ENCODE measurements around the gene SLC7A8. TPM values are rescaled to one million over a fixed set of nuclear protein-coding genes. Genes with fewer than 3 reads are reported as not detected.

SLC7A8 gene
- total and polyA plus RNA-seq, 2 donors (not counting 1 experiment from before 2014, with no cell fraction given), result 0.25 to 1.1 TPM

- H3K4me1 Mint-ChIP-seq, result no peaks in the 10 kb centered on the region
- H3K9me3 ChIP-seq (ENCODE audit: control extremely low read depth in 1 of 3, control insufficient read depth in 2 of 3, insufficient read depth in 1 of 3, low read length in 2 of 3), result no peaks in the 10 kb centered on the region
- H3K4me3 Mint-ChIP-seq, result no peak overlapping the region
- H3K27me3 Mint-ChIP-seq, result no peaks in the 10 kb centered on the region
- H2AFZ ChIP-seq (ENCODE audit: insufficient read depth, low read depth, low read length, poor library complexity, severe bottlenecking), result no peak overlapping the region
- ChIA-PET CTCF (no interaction called here), POLR2A (no interaction called here)
- H3K9me3 Mint-ChIP-seq (ENCODE audit: insufficient read depth), result no peaks in the 10 kb centered on the region
- H3K4me3 ChIP-seq (ENCODE audit: control extremely low read depth in 1 of 5, extremely low read depth in 1 of 5, insufficient read depth in 1 of 5, low read depth in 2 of 5, low read length in 4 of 5), result no peak overlapping the region
- no peak overlapping the region for H3K27ac ChIP-seq (ENCODE audit: low read length in 2 of 2)
- 100% methylated on average over 2 of the region's 2 CpGs for WGBS (ENCODE audit: insufficient coverage)
- intact Hi-C loops (cut with micrococcal nuclease), result no loop called here
- ATAC-seq (ENCODE audit: low read depth) (no peak), DNase-seq (no peak)
- H3K4me1 ChIP-seq (ENCODE audit: control insufficient read depth in 2 of 2, insufficient read depth in 2 of 2, low read length in 2 of 2), result no peaks in the 10 kb centered on the region
- no peaks in the 10 kb centered on the region for H3K36me3 ChIP-seq (replicated peaks in 1 of 2; ENCODE audit: control extremely low read depth in 1 of 2, control insufficient read depth in 1 of 2, extremely low read depth in 1 of 2, insufficient read depth in 2 of 2, low read length in 1 of 2)
- H3K9ac ChIP-seq (ENCODE audit: low read length), result no peak overlapping the region
- TF ChIP-seq, protein P1, sequence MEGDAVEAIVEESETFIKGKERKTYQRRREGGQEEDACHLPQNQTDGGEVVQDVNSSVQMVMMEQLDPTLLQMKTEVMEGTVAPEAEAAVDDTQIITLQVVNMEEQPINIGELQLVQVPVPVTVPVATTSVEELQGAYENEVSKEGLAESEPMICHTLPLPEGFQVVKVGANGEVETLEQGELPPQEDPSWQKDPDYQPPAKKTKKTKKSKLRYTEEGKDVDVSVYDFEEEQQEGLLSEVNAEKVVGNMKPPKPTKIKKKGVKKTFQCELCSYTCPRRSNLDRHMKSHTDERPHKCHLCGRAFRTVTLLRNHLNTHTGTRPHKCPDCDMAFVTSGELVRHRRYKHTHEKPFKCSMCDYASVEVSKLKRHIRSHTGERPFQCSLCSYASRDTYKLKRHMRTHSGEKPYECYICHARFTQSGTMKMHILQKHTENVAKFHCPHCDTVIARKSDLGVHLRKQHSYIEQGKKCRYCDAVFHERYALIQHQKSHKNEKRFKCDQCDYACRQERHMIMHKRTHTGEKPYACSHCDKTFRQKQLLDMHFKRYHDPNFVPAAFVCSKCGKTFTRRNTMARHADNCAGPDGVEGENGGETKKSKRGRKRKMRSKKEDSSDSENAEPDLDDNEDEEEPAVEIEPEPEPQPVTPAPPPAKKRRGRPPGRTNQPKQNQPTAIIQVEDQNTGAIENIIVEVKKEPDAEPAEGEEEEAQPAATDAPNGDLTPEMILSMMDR (IDR thresholded peaks at IDR 0.05), result no peak
- no peak for TF ChIP-seq EZH2 (IDR thresholded peaks at IDR 0.05; ENCODE audit: borderline replicate concordance, insufficient read depth, low read depth, low read length, poor library complexity, severe bottlenecking)
- no peaks in the 10 kb centered on the region for H3K27me3 ChIP-seq (replicated peaks in 1 of 4; ENCODE audit: control extremely low read depth in 1 of 4, control insufficient read depth in 3 of 4, insufficient read depth in 4 of 4, low read length in 3 of 4)
- H3K27ac Mint-ChIP-seq, result no peak overlapping the region
- no peaks in the 10 kb centered on the region for H4K20me1 ChIP-seq (ENCODE audit: control insufficient read depth, insufficient read depth, low read length, poor library complexity, severe bottlenecking)
- no peak overlapping the region for H3K4me2 ChIP-seq (replicated peaks; ENCODE audit: low read depth, low read length, poor library complexity, severe bottlenecking)
- no peaks in the 10 kb centered on the region for H3K79me2 ChIP-seq (ENCODE audit: control insufficient read depth, insufficient read depth, low read length)
Observed at GRCh38 chr14:23139874-23140273, 43.6 kb downstream of the SLC7A8 start.

DNA sequence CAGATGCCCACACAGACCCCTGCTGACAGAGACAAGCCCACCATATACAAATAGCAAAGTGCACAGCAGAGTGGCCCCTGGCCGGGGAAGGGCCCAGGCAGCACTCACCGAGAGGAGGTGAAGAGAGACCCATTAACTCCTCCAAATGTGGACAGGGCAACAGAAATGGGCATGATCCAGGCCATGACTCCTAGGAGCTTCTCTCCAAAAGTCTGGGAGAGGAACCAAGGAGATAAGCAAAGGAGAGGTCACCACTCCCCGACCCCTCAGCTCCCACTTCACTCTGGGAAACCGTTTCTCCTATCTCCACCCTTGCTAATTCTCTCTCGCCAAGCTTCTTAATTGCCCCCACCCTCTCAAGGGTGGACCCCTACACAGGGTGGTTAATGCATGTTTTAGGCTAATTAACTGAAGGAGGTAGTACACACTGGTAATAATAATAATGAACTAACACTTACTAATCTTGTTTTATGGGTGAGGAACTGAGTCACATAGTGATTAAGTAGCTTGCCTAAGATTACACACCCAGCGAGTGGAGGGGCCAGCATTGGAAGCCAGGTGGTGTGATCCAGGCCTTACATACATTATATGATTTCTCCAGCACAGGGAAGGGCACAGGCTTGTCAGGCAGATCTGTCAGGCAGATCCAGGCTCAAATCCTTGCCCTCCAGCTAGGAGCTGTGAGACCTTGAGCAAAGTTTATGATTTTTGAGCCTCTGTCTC, 45.5 kb downstream of the SLC7A8 start:
- Mint-ChIP-seq H3K27me3 (no peaks in the 10 kb centered on the region), H3K4me3 (no peak overlapping the region), H3K27ac (no peak overlapping the region), H3K4me1 (no peaks in the 10 kb centered on the region), H3K9me3 (ENCODE audit: insufficient read depth) (no peaks in the 10 kb centered on the region)
- Histone ChIP-seq H3K4me2 (replicated peaks; ENCODE audit: low read depth, low read length, poor library complexity, severe bottlenecking) (no peak overlapping the region), H3K4me1 (ENCODE audit: control insufficient read depth in 2 of 2, insufficient read depth in 2 of 2, low read length in 2 of 2) (no peaks in the 10 kb centered on the region), H3K9me3 (ENCODE audit: control extremely low read depth in 1 of 3, control insufficient read depth in 2 of 3, insufficient read depth in 1 of 3, low read length in 2 of 3) (no peaks in the 10 kb centered on the region), H3K79me2 (ENCODE audit: control insufficient read depth, insufficient read depth, low read length) (no peaks in the 10 kb centered on the region), H3K27ac (ENCODE audit: low read length in 2 of 2) (no peak overlapping the region), H2AFZ (ENCODE audit: insufficient read depth, low read depth, low read length, poor library complexity, severe bottlenecking) (no peak overlapping the region), H3K9ac (ENCODE audit: low read length) (no peak overlapping the region), H3K4me3 (ENCODE audit: control extremely low read depth in 1 of 5, extremely low read depth in 1 of 5, insufficient read depth in 1 of 5, low read depth in 2 of 5, low read length in 4 of 5) (no peak overlapping the region), H3K36me3 (replicated peaks in 1 of 2; ENCODE audit: control extremely low read depth in 1 of 2, control insufficient read depth in 1 of 2, extremely low read depth in 1 of 2, insufficient read depth in 2 of 2, low read length in 1 of 2) (no peaks in the 10 kb centered on the region), H3K27me3 (replicated peaks in 1 of 4; ENCODE audit: control extremely low read depth in 1 of 4, control insufficient read depth in 3 of 4, insufficient read depth in 4 of 4, low read length in 3 of 4) (no peaks in the 10 kb centered on the region), H4K20me1 (ENCODE audit: control insufficient read depth, insufficient read depth, low read length, poor library complexity, severe bottlenecking) (no peaks in the 10 kb centered on the region)
- WGBS (ENCODE audit: insufficient coverage), result 100% methylated on average over 2 of the region's 6 CpGs
- no peak for TF ChIP-seq EZH2 (IDR thresholded peaks at IDR 0.05; ENCODE audit: borderline replicate concordance, insufficient read depth, low read depth, low read length, poor library complexity, severe bottlenecking)
- TF ChIP-seq, protein P1 (IDR thresholded peaks at IDR 0.05), result no peak
- ChIA-PET POLR2A (no interaction called here), CTCF (interaction anchor here (0.8 kb wide), 1 partner anchor 46 kb away, joined by 3 read pairs; no protein-coding TSS in a partner anchor)
- no peak for ATAC-seq (ENCODE audit: low read depth)
- DNase-seq, result no peak
- intact Hi-C loops (cut with micrococcal nuclease), result no loop called here

All from B cell (primary cell).